Activated T-helper 2 cell treated with anti-CD3 and anti-CD28 coated beads, Interferon-gamma antibody, Interleukin-2, Interleukin-4, amounts not matched to agents 10 μg/mL and 5 μg/mL and 100 μg/mL, durations not matched to agents 14 hours and 24 hours and 36 hours (primary cell): ENCODE measurements around the gene INO80C. TPM values are rescaled to one million over a fixed set of nuclear protein-coding genes. Genes with fewer than 3 reads are reported as not detected.

Experiments used
- total RNA-seq: library from RNA; stranded (reverse); gene quantifications from 2 replicates; pipeline ENCODE4 v1.2.3, GENCODE V29; 2022

Gene INO80C
- total RNA-seq, 1 donor from 2014 or later = 34.9 TPM

Other genes with a start within 250 kb of the INO80C start
- 15.5 and 19.9 TPM in 2 replicates for gene ZSCAN30, start 207.7 kb downstream of the INO80C start, total RNA-seq
- gene ZNF24, start 153.5 kb downstream of the INO80C start, total RNA-seq = 46.0 and 51.5 TPM in 2 replicates
- gene ZNF396, start 120.6 kb downstream of the INO80C start, total RNA-seq = 0.25 and 0.32 TPM in 2 replicates
- gene GALNT1, start 83.8 kb upstream of the INO80C start, total RNA-seq = 39.3 and 39.8 TPM in 2 replicates